ENCODE measurements around the gene PIK3CB. TPM values are rescaled to one million over a fixed set of nuclear protein-coding genes. Genes with fewer than 3 reads are reported as not detected.

The PIK3CB gene
- total RNA-seq, 1 experiment from 2014 or later = 35.6 TPM

DNA sequence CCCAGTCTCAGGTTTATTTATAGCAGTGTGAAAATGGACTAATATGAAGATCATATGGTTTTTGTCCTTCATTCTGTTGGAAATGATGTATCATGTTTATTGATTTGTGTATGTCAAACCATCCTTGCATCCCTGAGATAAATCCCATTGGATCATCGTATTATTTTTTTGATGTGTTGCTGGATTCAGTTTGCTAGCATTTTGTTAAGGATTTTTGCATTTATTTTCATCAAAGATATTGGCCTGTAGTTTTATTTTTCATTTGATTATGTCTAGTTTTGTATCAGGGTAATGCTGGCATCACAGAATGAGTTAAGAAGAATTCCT is 191.8 kb downstream of the PIK3CB start:
- Mint-ChIP-seq H3K27ac (no peak overlapping the region), H3K4me1 (no peaks in the 10 kb centered on the region), H3K36me3 (ENCODE audit: insufficient read depth in 1 of 3, low read depth in 3 of 3) (peaks cover 29 to 61% (median 59%) of the 10 kb centered on the region in 3 experiments), H3K27me3 (ENCODE audit: low read depth) (peaks cover 31% of the 10 kb centered on the region), H3K9me3 (peaks cover 60 to 69% of the 10 kb centered on the region in 2 experiments), H3K4me3 (no peak overlapping the region)
- Histone ChIP-seq H3K4ac (ENCODE audit: low read depth, low read length) (no peak overlapping the region), H2BK20ac (ENCODE audit: low read depth, low read length, poor library complexity, severe bottlenecking) (no peak overlapping the region), H4K20me1 (ENCODE audit: control insufficient read depth, insufficient read depth, insufficient read length) (no peaks in the 10 kb centered on the region), H2AK5ac (ENCODE audit: insufficient read length, low read length) (no peak overlapping the region), H4K91ac (ENCODE audit: insufficient read length, low read depth, low read length) (no peak overlapping the region), H3K23me2 (ENCODE audit: insufficient read length, low read depth, low read length, poor library complexity, severe bottlenecking) (no peaks in the 10 kb centered on the region), H3K9me3 (ENCODE audit: control insufficient read depth, low read depth, low read length) (peaks cover 9% of the 10 kb centered on the region), H3T11ph (ENCODE audit: low read length) (no peak overlapping the region), H2BK15ac (ENCODE audit: low read depth, low read length) (no peak overlapping the region), H3K9ac (ENCODE audit: extremely low read depth, insufficient read length, low read length) (no peak overlapping the region), H3K27me3 (ENCODE audit: insufficient read depth, low read length) (no peaks in the 10 kb centered on the region), H2BK12ac (ENCODE audit: insufficient read length, low read depth, low read length) (no peak overlapping the region), H3K79me1 (ENCODE audit: insufficient read depth, low read depth, low read length, poor library complexity, severe bottlenecking) (no peaks in the 10 kb centered on the region), H3K4me2 (ENCODE audit: insufficient read depth, insufficient read length, low read length) (no peak overlapping the region), H3K14ac (ENCODE audit: insufficient read depth, low read length) (no peak overlapping the region), H3K23ac (ENCODE audit: insufficient read length, low read depth, low read length) (no peak overlapping the region), H4K5ac (ENCODE audit: insufficient read length, low read depth, low read length) (no peak overlapping the region), H3K27ac (ENCODE audit: insufficient read length, low read depth, low read length) (no peak overlapping the region), H3K18ac (ENCODE audit: insufficient read length, low read depth, low read length) (no peak overlapping the region), H3K56ac (ENCODE audit: insufficient read length, low read depth, low read length) (no peak overlapping the region), H4K8ac (replicated peaks; ENCODE audit: insufficient read length, low read depth, low read length) (no peak overlapping the region), H2BK120ac (ENCODE audit: low read depth, low read length, poor library complexity, severe bottlenecking) (no peak overlapping the region), H3K4me1 (ENCODE audit: insufficient read depth, low read length) (no peaks in the 10 kb centered on the region), H3K79me2 (ENCODE audit: insufficient read depth, low read length) (no peaks in the 10 kb centered on the region), H2AFZ (ENCODE audit: low read length) (no peak overlapping the region), H2BK5ac (ENCODE audit: insufficient read length, low read length) (no peak overlapping the region)
- DNase-seq = no peak
- TF ChIP-seq CTCF (conservative IDR thresholded peaks at IDR 0.05) = no peak
- no CpG with 5 or more reads among the region's 1 CpG for WGBS (ENCODE audit: extremely low coverage, insufficient read length, low lambda C conversion rate)
